K562 (cell line): ENCODE measurements around the gene EAPP. TPM values are rescaled to one million over a fixed set of nuclear protein-coding genes. Genes with fewer than 3 reads are reported as not detected.
A peak's percentile ranks its signal among the peaks of the same experiment; 100 is the strongest.

Experiments used
- ATAC-seq: fragments of 200-7000 bp; cut with Tn5 transposase; 3 replicates; pipeline ENCODE4 v1.9.1; 2020; ENCODE audit warnings: moderate library complexity
- Bru-seq: library from RNA; stranded (reverse); fragments of 400-500 nt; gene quantifications from one replicate; lab custom pipeline; 2021; lab: Mats Ljungman, UMichigan
- BruChase-seq, 2 experiments: library from RNA; stranded (reverse); fragments of 400-500 nt; gene quantifications; one replicate each; lab custom pipeline; 2021; lab: Mats Ljungman, UMichigan
- BruUV-seq: library from RNA; stranded (reverse); fragments of 400-500 nt; replicated peaks from 2 replicates; lab custom pipeline; 2021; lab: Mats Ljungman, UMichigan
- CTCF ChIA-PET: fragments of 300-600 bp; formaldehyde crosslinking; extraction: SDS; loops from one replicate; lab custom pipeline; 2021; ENCODE audit warnings: low intra/inter-chr PET ratio; lab: Yijun Ruan, JAX
- POLR2A ChIA-PET: fragments of 300-600, 350-650 bp; sonication (Branson Sonifier 250); formaldehyde crosslinking; extraction: SDS; loops from one replicate; lab custom pipeline; 2021; ENCODE audit warnings: antibody characterized with exemption, inconsistent platforms; lab: Yijun Ruan, JAX
- DNase-seq, 4 experiments: peaks; one replicate each; pipeline versions ENCODE4 v3.0.0 to v3.0.0-alpha.2; 2011 to 2018; ENCODE audit warnings: low spot score in 3 of 4, mixed read lengths in 3 of 4; ENCODE audit errors: extremely low read depth in 1 of 4
- FAIRE-seq: peaks from 2 replicates; lab custom pipeline; 2011; peaks lifted over from hg19 to GRCh38; lab: Jason Lieb, UNC
- H2AFZ ChIP-seq: 2 replicates; pipeline ENCODE4 v1.6.0; 2011; ENCODE audit warnings: low read depth, low read length, control low read depth, inconsistent platforms
- H3K27ac ChIP-seq: fragments of 200-600 bp; 3 replicates; pipeline ENCODE4 v1.8.0; 2011; ENCODE audit warnings: low read depth, mild to moderate bottlenecking, control low read depth, inconsistent platforms, low read length, moderate library complexity, mixed read lengths; ENCODE audit errors: extremely low read depth
- H3K27me3 ChIP-seq, 2 experiments: fragments of 300-600 bp in 1 of 2; 2 replicates in 1 of 2; 3 replicates in 1 of 2; pipeline versions ENCODE4 v1.6.0 to v1.8.0; 2011; ENCODE audit warnings: inconsistent platforms in 2 of 2, low read length in 2 of 2, mild to moderate bottlenecking in 1 of 2, mixed read lengths in 1 of 2, moderate library complexity in 1 of 2; ENCODE audit not compliant: control insufficient read depth in 2 of 2, insufficient read depth in 2 of 2
- H3K36me3 ChIP-seq: fragments of 300-600 bp; 3 replicates; pipeline ENCODE4 v1.8.0; 2011; ENCODE audit warnings: mild to moderate bottlenecking, low read length, inconsistent platforms; ENCODE audit not compliant: control insufficient read depth, insufficient read depth
- H3K4me1 ChIP-seq, 2 experiments: fragments of 200-600 bp in 1 of 2; replicated peaks in 1 of 2; 2 replicates in 1 of 2; 3 replicates in 1 of 2; pipeline versions ENCODE4 v1.5.1 to v1.8.0; 2011; ENCODE audit warnings: inconsistent platforms in 2 of 2, low read length in 2 of 2, mild to moderate bottlenecking in 1 of 2, mixed read lengths in 1 of 2, moderate library complexity in 1 of 2; ENCODE audit not compliant: control insufficient read depth in 2 of 2, insufficient read depth in 2 of 2
- H3K4me2 ChIP-seq: 2 replicates; pipeline ENCODE4 v1.6.1; 2011; ENCODE audit warnings: low read length, control low read depth, inconsistent platforms, mixed read lengths; ENCODE audit not compliant: insufficient read depth
- H3K4me3 ChIP-seq: fragments of 200-600 bp; sonication (generic), shearing (Covaris generic); 2 replicates; pipeline ENCODE4 v1.5.1; 2016; ENCODE audit warnings: control low read depth, inconsistent platforms
- H3K79me2 ChIP-seq: fragments of 200-600 bp; 3 replicates; pipeline ENCODE4 v1.8.0; 2011; ENCODE audit warnings: low read length, inconsistent platforms; ENCODE audit not compliant: control insufficient read depth, insufficient read depth
- H3K9ac ChIP-seq, 2 experiments: 2 replicates each; pipeline versions ENCODE4 v1.6.0 to v1.6.1; 2011; ENCODE audit warnings: low read depth in 2 of 2, low read length in 2 of 2, control low read depth in 1 of 2, inconsistent platforms in 1 of 2, mild to moderate bottlenecking in 1 of 2, mixed read lengths in 1 of 2; ENCODE audit not compliant: insufficient read depth in 1 of 2
- H3K9me1 ChIP-seq: one replicate; pipeline ENCODE4 v1.6.0; 2011; ENCODE audit warnings: inconsistent platforms, mild to moderate bottlenecking, low read length, moderate library complexity; ENCODE audit not compliant: control insufficient read depth, insufficient read depth
- H3K9me3 ChIP-seq: replicated peaks from 2 replicates; pipeline ENCODE4 v1.5.1; 2011; ENCODE audit warnings: low read depth, low read length, inconsistent platforms; ENCODE audit not compliant: control insufficient read depth, insufficient read depth
- H4K20me1 ChIP-seq: replicated peaks from 2 replicates; pipeline ENCODE4 v1.6.1; 2011; ENCODE audit warnings: low read length, inconsistent platforms, mixed read lengths; ENCODE audit not compliant: control insufficient read depth, insufficient read depth
- C11orf30 ChIP-seq: fragments of 450-650 bp; IDR thresholded peaks from 2 replicates; pipeline ENCODE4 v1.6.1; 2016; ENCODE audit warnings: low read depth, mild to moderate bottlenecking
- CBX2 ChIP-seq: fragments of 200-600 bp; sonication (generic); IDR thresholded peaks from one replicate; pipeline ENCODE4 v1.6.1; 2012; ENCODE audit warnings: mild to moderate bottlenecking, low read length, inconsistent platforms; ENCODE audit not compliant: insufficient read depth, poor library complexity, severe bottlenecking
- CBX5 ChIP-seq: IDR thresholded peaks from 2 replicates; pipeline ENCODE4 v1.6.1; 2014; ENCODE audit warnings: low read depth, borderline replicate concordance
- FOSL1 ChIP-seq: fragments of 200-800 bp; sonication (Bioruptor generic); conservative IDR thresholded peaks from 2 replicates; pipeline ENCODE4 v1.6.1; 2016; ENCODE audit warnings: missing genetic modification characterization, missing compliant biosample characterization
- GABPB1 ChIP-seq: sonication (generic); formaldehyde crosslinking; IDR thresholded peaks from 2 replicates; pipeline ENCODE4 v1.8.0; 2022; ENCODE audit warnings: mild to moderate bottlenecking, missing genetic modification reagents
- MED1 ChIP-seq: sonication (generic); formaldehyde crosslinking; IDR thresholded peaks from 2 replicates; pipeline ENCODE4 v1.8.1; 2023; ENCODE audit warnings: missing genetic modification reagents, borderline replicate concordance
- MIER1 ChIP-seq: fragments of 450-650 bp; IDR thresholded peaks from 2 replicates; pipeline ENCODE4 v1.6.1; 2016; ENCODE audit warnings: antibody characterized with exemption, mild to moderate bottlenecking, low read depth
- MYC ChIP-seq, 2 experiments: fragments of 250-450 bp in 1 of 2; sonication (Bioruptor Pico) in 1 of 2; IDR thresholded peaks; 2 replicates each; pipeline versions ENCODE4 v1.5.1 to v1.6.1; 2012 to 2021; ENCODE audit warnings: low read depth in 2 of 2, borderline replicate concordance in 1 of 2, improper control_type of control experiment in 1 of 2, low read length in 1 of 2, mild to moderate bottlenecking in 1 of 2, moderate library complexity in 1 of 2
- OTX1 ChIP-seq: fragments of 450-650 bp; formaldehyde crosslinking; IDR thresholded peaks from 2 replicates; pipeline ENCODE4 v1.4.0; 2022; ENCODE audit warnings: mild to moderate bottlenecking
- PML ChIP-seq: IDR thresholded peaks from 2 replicates; pipeline ENCODE4 v1.6.1; 2012; ENCODE audit warnings: low read length, inconsistent platforms
- SMAD1 ChIP-seq: fragments of 150-350 bp; IDR thresholded peaks from 2 replicates; pipeline ENCODE4 v1.6.1; 2014; ENCODE audit warnings: low read length, low read depth; ENCODE audit not compliant: partially characterized antibody
- U2AF1 ChIP-seq: fragments of 200-400 bp; formaldehyde crosslinking; optimal IDR thresholded peaks from 2 replicates; pipeline ENCODE3; 2017; ENCODE audit warnings: mild to moderate bottlenecking, low read depth, low read length, moderate library complexity
- ZNF449 ChIP-seq: fragments of 250-450 bp; sonication (Bioruptor Pico); IDR thresholded peaks from 2 replicates; pipeline ENCODE4 v1.8.0; 2022; ENCODE audit warnings: moderate library complexity, mild to moderate bottlenecking, inconsistent platforms
- ZNF644 ChIP-seq: fragments of 200-800 bp; sonication (Bioruptor generic); IDR thresholded peaks from 2 replicates; pipeline ENCODE4 v1.6.1; 2016; ENCODE audit warnings: low read depth, missing genetic modification characterization, missing compliant biosample characterization
- WGBS: fragments of 100-300 bp; shearing (Covaris generic); methylation state at CpG from one replicate; pipeline ENCODE4 v1.1.6; 2016; ENCODE audit warnings: low coverage, mixed read lengths; ENCODE audit not compliant: insufficient coverage; ENCODE audit errors: missing lambda C conversion rate; 5-methylcytosine and 5-hydroxymethylcytosine counted together
- in situ Hi-C: fragments of 300-500 bp; cut with MboI; formaldehyde crosslinking; loops from 4 replicates; pipeline ENCODE4 v1.15.0; 2018; ENCODE audit warnings: inconsistent platforms, mixed read lengths
- intact Hi-C: fragments of 100-400 bp; cut with micrococcal nuclease; formaldehyde crosslinking; loops from 2 replicates; pipeline ENCODE4 v1.14.2; 2022
- long read RNA-seq, 3 experiments: library from polyadenylated mRNA in 2 of 3; library from RNA in 1 of 3; unstranded in 2 of 3; stranded (forward) in 1 of 3; transcript quantifications; one replicate each; pipeline ENCODE4 v2.0.0, GENCODE V29; 2019 to 2022
- polyA minus RNA-seq, 3 experiments: library from RNA; depleted of rRNA, polyadenylated mRNA; stranded (reverse); fragments of >200 nt; gene quantifications; 2 replicates each; pipeline ENCODE4 v1.2.3, GENCODE V29; 2011
- polyA plus RNA-seq, 8 experiments: library from polyadenylated mRNA; depleted of rRNA in 4 of 8; stranded (reverse) in 5 of 8; unstranded in 3 of 8; fragments of >200 nt; fragmentation: Nextera tagmentation in 2 of 8; fragmentation: Illumina TruSeq in 1 of 8; extraction: Ambion mirVana in 2 of 8; extraction: Trizol in 1 of 8; gene quantifications; 2 replicates each; pipeline versions ENCODE4 v1.2.1 to v1.2.3, GENCODE V29; 2011 to 2014; ENCODE audit warnings: inconsistent platforms in 1 of 8, missing spikeins in 1 of 8
- total RNA-seq, 7 experiments: library from RNA; depleted of rRNA in 6 of 7; stranded (reverse); fragments of >200 nt in 6 of 7; fragmentation: Illumina TruSeq in 2 of 7; extraction: Trizol in 2 of 7; gene quantifications; 2 replicates each; pipeline versions ENCODE4 v1.2.1 to v1.2.3, GENCODE V29; 2011 to 2021; ENCODE audit warnings: low replicate concordance in 1 of 7

Gene EAPP
- 13.9 and 14.3 TPM in 2 replicates for total RNA-seq (2011; cell fraction: chromatin; rRNA removed; ENCODE audit: low replicate concordance)
- 12.5 and 14.7 TPM in 2 replicates for total RNA-seq (2011; cell fraction: nucleolus; rRNA removed)
- total RNA-seq (2011; cell fraction: nucleoplasm; rRNA removed): 8.8 and 17.0 TPM in 2 replicates
- total RNA-seq (2014; rRNA removed) (26.6 and 28.6 TPM in 2 replicates), total RNA-seq (2014; rRNA removed; fragmentation: Illumina TruSeq; extraction: Trizol) (30.5 and 35.0 TPM in 2 replicates), total RNA-seq (2015; rRNA removed; fragmentation: Illumina TruSeq; extraction: Trizol) (27.0 and 28.0 TPM in 2 replicates), total RNA-seq (2021) (18.1 and 19.0 TPM in 2 replicates), polyA plus RNA-seq (2011; rRNA removed) (23.5 and 30.3 TPM in 2 replicates), polyA plus RNA-seq (2014; fragmentation: Illumina TruSeq; extraction: Trizol) (32.3 and 35.5 TPM in 2 replicates), polyA plus RNA-seq (2014; fragmentation: Nextera tagmentation; extraction: Ambion mirVana) (10 to 100 TPM; 64.1 to 67.6 TPM), polyA plus RNA-seq (2014; rRNA removed) (24.4 and 25.2 TPM in 2 replicates), polyA minus RNA-seq (2011; rRNA and poly(A)+ RNA removed) (28.6 and 29.1 TPM in 2 replicates), Bru-seq, nascent RNA (percentile 67 among the genes with signal in this experiment), BruChase-seq, experiment 1, labeled RNA remaining after a 2-hour chase (percentile 66 among the genes with signal in this experiment), BruChase-seq, experiment 2, labeled RNA remaining after a 6-hour chase (percentile 69 among the genes with signal in this experiment)
- polyA plus RNA-seq (2011; cell fraction: cytosol; rRNA removed): 5.0 and 11.1 TPM in 2 replicates
- polyA plus RNA-seq (2011; cell fraction: nucleus; rRNA removed): 5.7 and 8.4 TPM in 2 replicates
- polyA plus RNA-seq (2012): 19.5 and 19.7 TPM in 2 replicates
- 14.0 and 15.1 TPM in 2 replicates for polyA minus RNA-seq (2011; cell fraction: cytosol; rRNA and poly(A)+ RNA removed)
- polyA minus RNA-seq (2011; cell fraction: nucleus; rRNA and poly(A)+ RNA removed): 8.0 and 9.4 TPM in 2 replicates
- long read RNA-seq, experiment 1, transcript EAPP-201 (6 exons, 1,321 nt): major isoform, 36 of 42 reads
- long read RNA-seq, experiment 1, partial matches to known transcripts: 0 of 42 reads
- long read RNA-seq, experiment 1, other reads (novel, unspliced or antisense): 6 of 42 reads
- long read RNA-seq, experiment 2, transcript EAPP-201 (6 exons, 1,321 nt): major isoform, 16 of 21 reads
- long read RNA-seq, experiment 2, partial matches to known transcripts: 1 of 21 reads
- long read RNA-seq, experiment 2, other reads (novel, unspliced or antisense): 3 of 21 reads
- long read RNA-seq, experiment 3, transcript EAPP-201 (6 exons, 1,321 nt): major isoform, 18 of 22 reads
- long read RNA-seq, experiment 3, partial matches to known transcripts: 2 of 22 reads
- long read RNA-seq, experiment 3, other reads (novel, unspliced or antisense): 2 of 22 reads

- Histone ChIP-seq H3K27me3 (no peaks in the 10 kb centered on the region), H3K9me3 (no peaks in the 10 kb centered on the region), H3K79me2 (peaks cover 26% of the 10 kb centered on the region), H3K4me2 (peak within 1 kb of the TSS; percentile 85), H3K27ac (peak within 1 kb of the TSS; percentile 93), H3K4me1 (peaks cover 0 to 7% of the 10 kb centered on the region in 2 experiments; a peak in 2 of 5 replicates), H3K36me3 (peaks cover 11% of the 10 kb centered on the region; the same call in 2 of the 3 replicates), H3K9ac (peak within 1 kb of the TSS; percentile 95 to 99), H3K9me1 (no peaks in the 10 kb centered on the region), H3K4me3 (peak within 1 kb of the TSS; percentile 90), H4K20me1 (0 out of 2 replicates have a peak, but pooled peaks cover 3% of the 10 kb centered on the region), H2AFZ (peak within 1 kb of the TSS; percentile 93)
- in situ Hi-C loops: no loop called here
- FAIRE-seq: peak; percentile 93
- peak; percentile 97 for ATAC-seq
- 3% methylated on average over 39 of the region's 59 CpGs for WGBS
- peak; percentile 89 to 96 (median 92) for DNase-seq
- CTCF ChIA-PET: no interaction called here
- BruUV-seq: no TSS peak
- intact Hi-C loops: loop anchor here (5.0 kb wide), 2 partner anchors 77 to 172 kb away; partner anchors contain the start of gene SPTSSA
- POLR2A ChIA-PET: interaction anchor here (1.0 kb wide), 1 partner anchor 15 kb away, joined by 4 read pairs; no protein-coding TSS in a partner anchor
- no peak for TF ChIP-seq MED1 (CRISPR knock-in tag)
- TF ChIP-seq GABPB1 (CRISPR knock-in tag): peak; percentile 93
- no peak for TF ChIP-seq U2AF1
- no peak for TF ChIP-seq MIER1
- TF ChIP-seq ZNF644: no peak
- TF ChIP-seq SMAD1: peak; percentile 28
- TF ChIP-seq FOSL1 (tag): 0 out of 2 replicates have a peak, but pooled peaks have one; percentile 8
- no peak for TF ChIP-seq CBX5
- no peak for TF ChIP-seq CBX2
- peak; percentile 46 for TF ChIP-seq C11orf30
- peak; percentile 58; the same call in 1 of the 2 replicates for TF ChIP-seq MYC (IDR thresholded peaks at IDR 0.05; ENCODE audit: low read depth, low read length)
- TF ChIP-seq MYC (CRISPR knock-in tag; IDR thresholded peaks at IDR 0.05; ENCODE audit: borderline replicate concordance, low read depth): no peak
- peak; percentile 62; the same call in 1 of the 2 replicates for TF ChIP-seq PML
- TF ChIP-seq OTX1 (CRISPR knock-in tag): no peak
- TF ChIP-seq ZNF449 (CRISPR knock-in tag): no peak
Measured at GRCh38 chr14:34539407-34540180, at the start of gene EAPP. Gene EAPP, minus strand, starts transcription at chr14:34539701. Its CDS starts 73 bp downstream, at chr14:34539628.
